HG03521 (cell line): ENCODE data around the gene PPTC7.
"Not testable (repeated sequence)": the region's sequence is repeated elsewhere in the genome, so short reads cannot be mapped to it uniquely, and the experiment has no call there.

ENCODE experiments used
- ATAC-seq: cut with Tn5 transposase; IDR thresholded peaks from one replicate; pipeline ENCODE4 v1.9.1; 2021; ENCODE audit warnings: mild to moderate bottlenecking, moderate library complexity; ENCODE audit not compliant: unreplicated experiment

PPTC7 gene

GRCh38 chr12:110583137-110584059 is at the start of gene PPTC7:
PPTC7 (minus strand) TSS chr12:110583318; CDS start chr12:110583031, 287 bp downstream.
- ATAC-seq = peak; percentile 83

DNA sequence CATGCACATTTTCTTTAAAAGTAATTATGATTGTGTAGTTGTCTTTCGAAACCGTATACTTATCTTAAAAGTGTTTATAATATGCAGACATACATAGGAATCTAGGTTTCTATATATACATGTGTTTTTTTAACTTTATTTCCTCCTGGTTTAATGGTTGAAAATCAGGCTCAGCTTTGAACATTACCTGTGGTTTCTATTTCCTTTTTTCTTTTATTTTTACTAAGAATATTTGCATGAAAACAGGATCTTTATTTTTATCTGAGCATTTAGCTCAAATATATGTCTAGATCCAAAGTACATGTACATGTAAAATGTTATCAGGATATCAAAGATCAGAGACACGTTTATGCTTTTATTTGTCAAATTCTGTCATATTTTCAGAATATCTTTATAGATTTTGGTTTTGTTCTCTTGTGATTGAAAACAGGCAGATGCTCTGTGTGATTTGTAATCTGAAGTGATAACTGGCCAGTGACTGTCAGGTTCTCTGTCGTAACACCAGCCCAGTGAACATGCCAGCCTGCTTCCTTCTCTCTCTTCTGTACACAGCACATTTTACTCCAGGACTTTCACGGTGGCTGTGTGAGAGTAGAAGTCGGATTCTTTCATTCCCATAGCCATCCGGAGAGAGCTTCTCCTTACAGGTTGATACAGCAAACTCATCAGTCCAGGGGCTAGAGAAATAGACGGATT is 44.5 kb upstream of the PPTC7 start:
- no peak for ATAC-seq

DNA sequence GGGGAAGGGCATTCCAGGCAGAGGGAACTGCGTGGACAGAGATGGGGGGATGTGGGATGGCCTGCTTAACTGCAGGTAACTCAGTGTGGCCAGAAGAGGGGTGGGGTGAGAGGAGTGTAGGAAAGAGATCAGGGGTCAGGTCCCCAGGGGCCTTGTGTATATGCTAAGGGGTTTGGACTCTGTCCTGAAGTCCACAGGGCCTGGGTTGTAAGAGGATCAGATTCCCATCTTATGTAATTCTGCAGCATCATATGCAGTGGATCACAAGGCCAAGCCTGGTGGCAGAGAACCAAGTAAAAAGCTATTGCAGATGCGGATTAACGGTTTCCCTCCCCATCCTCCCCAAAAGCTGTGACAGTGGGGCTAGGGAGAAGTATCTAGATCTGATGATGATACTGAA is 39.5 kb upstream of the PPTC7 start:
- ATAC-seq = no peak

GRCh38 chr12:110619534-110619953 is 36.4 kb upstream of the PPTC7 start:
- peak; percentile 55 for ATAC-seq

DNA sequence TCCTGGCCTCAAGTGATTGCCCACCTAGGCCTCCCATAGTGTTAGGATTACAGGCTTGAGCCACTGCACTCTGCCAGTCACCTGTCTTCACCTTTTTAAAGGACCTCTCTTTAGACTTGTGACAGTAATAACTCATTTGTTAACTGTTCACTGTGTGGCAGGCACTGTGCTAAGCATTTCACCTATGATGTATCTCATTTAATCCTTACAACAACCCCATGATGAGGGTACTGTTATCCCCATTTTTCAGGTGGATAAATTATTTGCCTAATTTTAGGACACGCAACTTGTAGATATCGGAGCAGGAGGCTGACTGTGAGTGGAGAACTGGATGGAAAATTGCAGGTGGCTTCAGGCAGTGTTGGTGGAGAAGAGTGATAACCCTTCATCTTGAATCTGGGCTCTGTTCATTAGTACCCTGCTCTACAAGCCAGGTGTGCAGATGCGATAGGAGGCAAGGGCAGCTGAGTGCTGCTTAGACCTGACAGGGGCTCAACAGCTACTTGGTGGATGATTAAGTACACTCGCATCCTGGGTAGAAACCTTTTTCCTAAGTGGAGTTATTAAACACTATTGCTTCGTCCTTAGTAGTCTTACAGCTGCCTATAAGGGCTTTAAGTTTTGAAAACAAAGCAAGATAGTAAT is 33.5 kb upstream of the PPTC7 start:
- ATAC-seq = no peak

DNA sequence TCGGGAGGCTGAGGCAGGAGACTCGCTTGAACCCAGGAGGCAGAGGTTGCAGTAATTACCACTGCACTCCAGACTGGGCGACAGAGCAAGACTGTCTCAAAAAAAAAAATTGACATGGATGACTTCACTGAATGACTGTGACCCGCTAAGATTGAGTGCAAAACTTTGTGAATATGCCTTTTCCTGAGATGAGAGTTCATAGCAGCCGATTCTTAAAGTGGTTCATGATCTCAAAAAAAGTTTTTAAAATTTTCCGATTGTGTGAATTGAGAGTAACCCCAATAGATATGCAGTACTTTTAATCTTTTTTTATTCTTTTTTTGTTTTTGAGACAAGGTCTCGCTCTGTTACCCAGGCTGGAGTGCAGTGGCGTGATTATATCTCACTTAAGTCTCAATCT is 32.1 kb upstream of the PPTC7 start:
- no peak for ATAC-seq

- ATAC-seq = peak; percentile 96
Observed at GRCh38 chr12:110613771-110614684, 30.9 kb upstream of the PPTC7 start, which contains the start of gene TCTN1. TCTN1 (plus strand) TSS chr12:110614129; CDS start chr12:110614183, 54 bp downstream.

- ATAC-seq = no peak
Observed at GRCh38 chr12:110613071-110613770, 30.1 kb upstream of the PPTC7 start.

GRCh38 chr12:110606253-110606611 is 23.1 kb upstream of the PPTC7 start:
- ATAC-seq = no peak

- not testable (repeated sequence) for ATAC-seq
Observed at GRCh38 chr12:110602085-110602814, 19.1 kb upstream of the PPTC7 start.

GRCh38 chr12:110600254-110600653 is 17.1 kb upstream of the PPTC7 start:
- no peak for ATAC-seq

DNA sequence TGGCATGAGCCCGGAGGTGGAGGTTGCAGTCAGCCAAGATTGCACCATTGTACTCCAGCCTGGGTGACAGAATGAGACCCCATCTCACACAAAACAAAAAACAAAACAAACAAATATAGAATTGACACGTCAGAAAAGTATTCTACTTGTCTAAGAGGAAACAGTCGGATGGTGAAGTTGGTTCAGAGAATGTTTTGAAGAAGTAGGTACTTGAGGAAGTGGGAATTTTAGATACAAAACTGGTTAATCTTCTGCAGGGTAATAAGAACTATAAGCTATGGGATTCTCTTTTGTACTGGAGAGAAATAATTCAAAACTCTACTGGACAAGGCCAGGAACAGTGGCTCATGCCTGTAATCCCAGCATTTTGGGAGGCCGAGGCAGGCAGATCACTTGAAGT is 16.2 kb upstream of the PPTC7 start:
- ATAC-seq = no peak

DNA sequence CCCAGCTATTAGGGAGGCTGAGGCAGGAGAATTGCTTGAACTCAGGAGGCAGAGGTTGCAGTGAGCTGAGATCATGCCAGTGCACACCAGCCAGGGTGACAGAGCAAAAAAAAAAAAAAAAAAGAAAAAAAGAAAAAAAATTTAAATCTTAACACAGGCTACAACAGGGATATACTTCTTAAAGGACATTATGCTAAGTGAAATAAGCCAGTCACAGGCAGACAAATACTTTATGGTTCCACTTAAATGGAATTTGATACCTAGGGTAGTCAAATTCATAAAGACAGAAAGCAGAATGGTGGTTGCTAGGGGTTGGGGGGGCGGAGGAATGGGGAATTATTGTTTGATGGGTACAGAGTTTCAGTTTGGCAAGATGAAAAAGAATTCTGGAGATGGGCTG is 14.8 kb upstream of the PPTC7 start:
- no peak for ATAC-seq

DNA sequence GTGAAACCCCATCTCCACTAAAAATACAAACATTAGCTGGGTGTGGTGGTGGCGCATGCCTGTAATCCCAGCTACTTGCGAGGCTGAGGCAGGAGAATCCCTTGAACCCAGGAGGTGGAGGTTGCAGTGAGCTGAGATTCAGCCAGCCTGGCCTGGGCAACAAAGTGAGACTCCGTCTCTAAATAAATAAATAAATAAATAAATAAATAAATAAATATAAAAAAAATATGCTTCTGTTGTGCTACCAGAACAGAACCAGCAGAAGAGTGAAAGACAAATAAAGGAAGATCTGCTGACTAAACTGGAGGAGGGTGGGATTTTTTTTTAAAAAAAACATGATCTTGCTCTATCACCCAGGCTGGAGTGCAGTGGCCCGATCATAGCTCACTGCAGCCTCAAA is 9.8 kb upstream of the PPTC7 start:
- not testable (repeated sequence) for ATAC-seq

GRCh38 chr12:110592078-110592477 is 9.0 kb upstream of the PPTC7 start:
- ATAC-seq = no peak

GRCh38 chr12:110591451-110592051 is 8.4 kb upstream of the PPTC7 start:
- ATAC-seq = no peak

- ATAC-seq = peak; percentile 76
Observed at GRCh38 chr12:110590806-110591326, 7.7 kb upstream of the PPTC7 start.

GRCh38 chr12:110590059-110590458 is 6.9 kb upstream of the PPTC7 start:
- no peak for ATAC-seq
